Sigmoid colon (tissue), 7 donors: Measurements from ENCODE around the gene NR6A1. TPM values are rescaled to one million over a fixed set of nuclear protein-coding genes. Genes with fewer than 3 reads are reported as not detected.

ENCODE experiments used
- DNase-seq: peaks from one replicate; pipeline ENCODE4 v3.0.0-alpha.2; 2019
- H3K27ac ChIP-seq, 4 donors: fragments of 200-600 bp; sonication (generic); one replicate each; pipeline ENCODE4 v1.5.1; 2016 to 2019; ENCODE audit warnings: mild to moderate bottlenecking in 1 of 4
- H3K27me3 ChIP-seq, 3 donors: fragments of 200-600 bp; sonication (generic); one replicate each; pipeline ENCODE4 v1.5.1; 2019; ENCODE audit warnings: mild to moderate bottlenecking in 1 of 3
- H3K36me3 ChIP-seq, 4 donors: fragments of 200-600 bp; sonication (generic); one replicate each; pipeline ENCODE4 v1.5.1; 2016 to 2019
- H3K4me1 ChIP-seq, 4 donors: fragments of 200-600 bp; sonication (generic); one replicate each; pipeline ENCODE4 v1.5.1; 2017 to 2019
- H3K4me3 ChIP-seq, 4 donors: fragments of 200-600 bp; sonication (generic); one replicate each; pipeline ENCODE4 v1.5.1; 2017 to 2019; ENCODE audit warnings: mild to moderate bottlenecking in 2 of 4, moderate library complexity in 1 of 4
- H3K9me3 ChIP-seq, 4 donors: fragments of 200-600 bp in 3 of 4; sonication (generic) in 3 of 4; one replicate each; pipeline versions ENCODE4 v1.5.1 to v1.6.1; 2013 to 2019
- EP300 ChIP-seq, 4 donors: sonication (generic); formaldehyde crosslinking; IDR thresholded peaks; one replicate each; pipeline ENCODE4 v1.6.1; 2017; ENCODE audit warnings: antibody characterized with exemption in 4 of 4
- POLR2A ChIP-seq, 2 donors: fragments of 450-650 bp; IDR thresholded peaks; one replicate each; pipeline ENCODE4 v1.6.1; 2016; ENCODE audit warnings: antibody characterized with exemption in 2 of 2, mild to moderate bottlenecking in 2 of 2, moderate library complexity in 2 of 2
- POLR2AphosphoS5 ChIP-seq, 4 donors: sonication (generic); formaldehyde crosslinking; IDR thresholded peaks; one replicate each; pipeline ENCODE4 v1.6.1; 2017; ENCODE audit warnings: antibody characterized with exemption in 4 of 4
- WGBS, 2 donors: extraction: QIAGEN DNeasy Blood & Tissue Kit; methylation state at CpG; one replicate each; pipeline ENCODE4 v1.1.7; 2013; 5-methylcytosine and 5-hydroxymethylcytosine counted together
- intact Hi-C: fragments of 100-400 bp; cut with DNase I; formaldehyde crosslinking; loops from one replicate; pipeline ENCODE4 v1.15.1; 2023
- polyA plus RNA-seq, 3 donors: library from polyadenylated mRNA; stranded (reverse); fragments of 200-250 nt; gene quantifications; one replicate each; pipeline ENCODE4 v1.2.3, GENCODE V29; 2013
- total RNA-seq, 4 donors: library from RNA; depleted of rRNA; stranded (reverse); fragments of >200 nt; gene quantifications; one replicate each; pipeline ENCODE4 v1.1.0, GENCODE V29; 2016
- TF ChIP-seq, protein P1 (sequence below), 4 experiments: fragments of 450-650 bp in 3 of 4; fragments of 200-600 bp in 1 of 4; IDR thresholded peaks; one replicate each; pipeline ENCODE4 v1.5.1; 2016 to 2019; ENCODE audit warnings: antibody characterized with exemption in 4 of 4, mild to moderate bottlenecking in 3 of 4, moderate library complexity in 2 of 4
- donor health status: healthy with polysubstance abuse.
- donor health status: Bipolar disorder and iron deficiency.
- donor health status: healthy.

Gene NR6A1
- total and polyA plus RNA-seq, 7 donors: 0.60 to 3.0 (median 1.8) TPM

DNA sequence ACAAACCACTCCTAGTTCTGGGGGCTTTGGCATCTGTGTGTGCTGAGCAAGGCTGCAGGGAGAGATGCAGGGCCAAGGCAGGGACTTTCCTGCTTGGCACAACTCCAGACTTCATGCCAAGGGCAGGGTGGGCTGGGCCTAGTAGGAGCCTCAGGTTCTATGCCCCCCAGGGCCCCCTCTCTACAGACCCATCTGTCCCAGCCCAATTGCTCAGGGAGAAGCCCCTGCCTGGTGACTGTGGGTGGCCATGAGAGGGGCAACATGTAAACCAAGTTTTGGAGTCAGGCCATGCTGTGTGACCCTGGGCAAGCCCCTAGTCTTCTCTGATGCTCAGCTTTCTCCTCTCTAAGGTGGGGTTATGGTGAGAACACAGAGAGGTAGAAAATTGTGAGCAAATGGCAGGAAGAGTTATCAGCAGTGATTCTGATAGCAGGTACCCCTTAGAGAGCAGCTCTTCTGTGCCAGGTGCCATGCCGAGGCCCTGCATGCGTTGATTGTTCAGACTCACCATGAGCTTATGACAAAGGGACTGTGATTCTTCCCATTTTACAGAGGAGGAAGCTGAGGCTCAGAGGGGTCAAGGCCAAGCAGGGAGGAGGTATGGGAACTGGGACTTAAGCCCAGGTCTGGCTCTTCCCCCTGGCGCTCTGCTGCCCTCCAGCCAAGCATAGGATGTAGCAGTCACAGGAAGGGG, 11.0 kb upstream of the NR6A1 start:
- peak; percentile 59 for DNase-seq
- Histone ChIP-seq H3K27me3 (no peaks in the 10 kb centered on the region), H3K4me1 (peaks cover 0 to 69% (median 46%) of the 10 kb centered on the region in 4 donors), H3K9me3 (no peaks in the 10 kb centered on the region), H3K27ac (peak overlapping the region; percentile 85 to 87 (median 86)), H3K36me3 (peaks cover 0 to 4% (median 0%) of the 10 kb centered on the region in 4 donors), H3K4me3 (no peak overlapping the region)
- intact Hi-C loops: loop anchor here (2.0 kb wide), 1 partner anchor 15 kb away; no protein-coding TSS in a partner anchor
- 92 to 96% methylated on average over 3 of the region's 3 CpGs for WGBS, 2 donors
- TF ChIP-seq, protein P1, sequence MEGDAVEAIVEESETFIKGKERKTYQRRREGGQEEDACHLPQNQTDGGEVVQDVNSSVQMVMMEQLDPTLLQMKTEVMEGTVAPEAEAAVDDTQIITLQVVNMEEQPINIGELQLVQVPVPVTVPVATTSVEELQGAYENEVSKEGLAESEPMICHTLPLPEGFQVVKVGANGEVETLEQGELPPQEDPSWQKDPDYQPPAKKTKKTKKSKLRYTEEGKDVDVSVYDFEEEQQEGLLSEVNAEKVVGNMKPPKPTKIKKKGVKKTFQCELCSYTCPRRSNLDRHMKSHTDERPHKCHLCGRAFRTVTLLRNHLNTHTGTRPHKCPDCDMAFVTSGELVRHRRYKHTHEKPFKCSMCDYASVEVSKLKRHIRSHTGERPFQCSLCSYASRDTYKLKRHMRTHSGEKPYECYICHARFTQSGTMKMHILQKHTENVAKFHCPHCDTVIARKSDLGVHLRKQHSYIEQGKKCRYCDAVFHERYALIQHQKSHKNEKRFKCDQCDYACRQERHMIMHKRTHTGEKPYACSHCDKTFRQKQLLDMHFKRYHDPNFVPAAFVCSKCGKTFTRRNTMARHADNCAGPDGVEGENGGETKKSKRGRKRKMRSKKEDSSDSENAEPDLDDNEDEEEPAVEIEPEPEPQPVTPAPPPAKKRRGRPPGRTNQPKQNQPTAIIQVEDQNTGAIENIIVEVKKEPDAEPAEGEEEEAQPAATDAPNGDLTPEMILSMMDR (IDR thresholded peaks at IDR 0.05): no peak
- TF ChIP-seq POLR2A (IDR thresholded peaks at IDR 0.05): no peak

DNA sequence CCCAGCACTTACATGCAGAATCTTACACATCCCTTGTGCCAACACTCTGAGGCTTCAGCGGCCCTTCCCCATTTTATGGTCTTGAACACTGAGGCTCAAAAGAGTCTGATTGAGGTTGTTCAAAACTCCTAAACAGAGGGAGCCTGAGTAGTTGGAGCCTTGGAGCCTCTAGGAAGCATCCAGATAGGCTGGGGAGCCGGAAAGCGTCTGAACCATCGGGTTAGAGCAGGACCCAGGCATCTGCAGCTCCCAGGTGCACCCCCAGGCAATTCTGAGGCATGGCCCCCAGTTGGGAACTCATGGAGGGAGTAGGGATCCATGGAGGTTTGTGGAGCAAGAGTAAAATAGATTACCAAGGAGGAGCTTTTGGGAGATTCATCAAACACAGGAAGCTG, 9.6 kb upstream of the NR6A1 start:
- no peak overlapping the region for H3K4me3 ChIP-seq
- intact Hi-C loops: loop anchor here (2.0 kb wide), 1 partner anchor 16 kb away; no protein-coding TSS in a partner anchor
- H3K4me1 ChIP-seq: peaks cover 0 to 81% (median 54%) of the 10 kb centered on the region in 4 donors
- no peaks in the 10 kb centered on the region for H3K9me3 ChIP-seq
- H3K36me3 ChIP-seq: no peaks in the 10 kb centered on the region
- H3K27ac ChIP-seq: peak overlapping the region; percentile 85 to 87 (median 86)
- H3K27me3 ChIP-seq: no peaks in the 10 kb centered on the region
- DNase-seq: peak; percentile 54
- TF ChIP-seq, protein P1 (IDR thresholded peaks at IDR 0.05): no peak
- TF ChIP-seq EP300 (IDR thresholded peaks at IDR 0.05) (no peak), POLR2A (IDR thresholded peaks at IDR 0.05) (no peak), POLR2AphosphoS5 (IDR thresholded peaks at IDR 0.05) (no peak)
- WGBS, 2 donors: 96% methylated on average over 4 of the region's 4 CpGs

DNA sequence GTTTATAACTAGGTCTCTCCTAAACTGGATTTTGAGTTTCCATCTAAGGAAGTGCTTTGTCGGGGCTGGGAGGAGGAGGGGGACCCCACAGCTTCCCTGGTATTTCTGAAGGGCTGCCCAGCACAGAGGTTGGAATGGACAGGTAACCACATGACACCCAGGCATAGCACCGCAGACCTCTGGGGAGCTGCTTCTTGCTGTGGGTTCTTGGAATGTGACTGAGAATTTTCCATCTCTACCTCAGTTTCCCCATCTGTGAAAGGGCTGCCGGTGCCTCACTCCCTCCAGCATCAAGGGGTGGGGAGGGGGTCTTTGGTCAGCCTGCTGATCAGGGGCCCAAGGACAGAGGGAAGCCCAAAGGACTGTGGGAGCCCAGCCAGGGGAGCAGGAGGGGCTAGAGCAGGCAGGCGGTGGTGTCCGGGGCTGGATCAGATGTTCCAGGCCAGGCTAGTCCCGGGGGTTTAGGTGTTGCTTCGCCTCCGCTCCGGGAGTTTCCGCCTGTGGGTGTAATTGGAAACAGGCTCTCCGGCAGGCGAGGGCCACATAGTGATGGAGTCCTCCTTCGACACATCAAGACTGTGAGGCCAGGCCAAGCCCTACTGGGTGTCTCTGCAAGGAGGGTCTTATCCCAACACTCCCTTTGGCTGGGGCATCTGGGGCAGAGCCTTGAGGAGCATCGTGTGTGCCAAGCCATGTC, 9.1 kb upstream of the NR6A1 start:
- TF ChIP-seq, protein P1 (IDR thresholded peaks at IDR 0.05): no peak
- TF ChIP-seq POLR2AphosphoS5 (IDR thresholded peaks at IDR 0.05) (no peak), EP300 (IDR thresholded peaks at IDR 0.05) (no peak), POLR2A (IDR thresholded peaks at IDR 0.05) (no peak)
- no peaks in the 10 kb centered on the region for H3K9me3 ChIP-seq
- WGBS, 2 donors: 79 to 80% methylated on average over 14 of the region's 14 CpGs
- H3K4me1 ChIP-seq: peaks cover 0 to 81% (median 54%) of the 10 kb centered on the region in 4 donors
- H3K27ac ChIP-seq: peak overlapping the region; percentile 85 to 87 (median 86)
- H3K27me3 ChIP-seq: no peaks in the 10 kb centered on the region
- no peaks in the 10 kb centered on the region for H3K36me3 ChIP-seq
- peak overlapping the region in 3 of 4 donors; percentile 19 to 28 (median 23) for H3K4me3 ChIP-seq
- intact Hi-C loops: loop anchor here (2.0 kb wide), 1 partner anchor 17 kb away; no protein-coding TSS in a partner anchor
- peak; percentile 75 for DNase-seq

DNA sequence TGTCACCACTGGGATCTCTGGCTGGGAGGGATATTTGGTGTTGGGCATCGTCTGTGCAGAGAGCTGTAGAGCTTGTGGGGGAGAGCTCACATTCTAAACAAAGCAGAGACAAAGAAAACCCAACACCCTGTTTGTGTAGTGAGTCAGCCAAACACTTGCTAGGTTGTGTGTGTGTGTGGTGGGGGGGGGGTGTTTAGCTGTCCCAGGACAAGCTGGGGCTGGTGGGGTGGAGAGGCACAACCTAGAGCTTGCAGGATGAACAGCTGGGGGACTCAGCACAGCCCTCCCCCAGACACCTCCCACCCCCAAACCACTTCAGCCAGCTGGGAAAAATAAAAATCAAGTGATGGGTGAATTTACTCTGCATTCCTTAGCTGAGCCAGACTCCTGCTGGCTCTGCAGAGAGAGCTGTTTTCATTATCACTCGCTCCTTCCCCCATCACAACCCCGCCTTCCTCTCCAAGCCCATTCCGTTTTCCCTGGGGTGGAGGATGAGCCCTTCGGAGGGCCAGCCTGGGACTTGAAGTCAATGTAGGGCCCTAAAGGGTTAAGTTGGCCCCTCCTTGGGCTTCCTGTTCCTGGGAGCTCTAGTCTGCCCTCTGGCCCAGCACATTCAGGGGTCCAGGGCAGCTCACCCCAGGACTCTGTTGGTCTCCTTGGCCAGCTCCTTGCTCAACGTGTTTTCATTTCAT, 8.4 kb upstream of the NR6A1 start:
- H3K27me3 ChIP-seq: no peaks in the 10 kb centered on the region
- H3K27ac ChIP-seq: peak overlapping the region; percentile 85 to 87 (median 86)
- intact Hi-C loops: loop anchor here (2.0 to 5.0 kb wide), 2 partner anchors 17 to 58 kb away; no protein-coding TSS in a partner anchor
- TF ChIP-seq, protein P1 (IDR thresholded peaks at IDR 0.05): no peak
- TF ChIP-seq POLR2AphosphoS5 (IDR thresholded peaks at IDR 0.05) (no peak), POLR2A (IDR thresholded peaks at IDR 0.05) (no peak), EP300 (IDR thresholded peaks at IDR 0.05) (no peak)
- no peaks in the 10 kb centered on the region for H3K9me3 ChIP-seq
- H3K4me1 ChIP-seq: peaks cover 0 to 85% (median 55%) of the 10 kb centered on the region in 4 donors
- DNase-seq: peak; percentile 70
- H3K36me3 ChIP-seq: no peaks in the 10 kb centered on the region
- WGBS, 2 donors: 56 to 57% methylated on average over 6 of the region's 6 CpGs
- peak overlapping the region in 3 of 4 donors; percentile 19 to 28 (median 23) for H3K4me3 ChIP-seq
